ENCODE results near the gene OSTM1. TPM values are rescaled to one million over a fixed set of nuclear protein-coding genes. Genes with fewer than 3 reads are reported as not detected.

OSTM1 gene
- total and polyA plus RNA-seq, 9 of the 15 experiments (the other 6 are each of a cell fraction or from before 2014, with no cell fraction given) = 5.6 to 29.5 (median 16.3) TPM

- intact Hi-C loops (cut with micrococcal nuclease) = no loop called here
- no peaks in the 10 kb centered on the region for H4K20me1 ChIP-seq (replicated peaks; ENCODE audit: control insufficient read depth, insufficient read depth, low read length)
- BruUV-seq (replicated peaks) = no TSS peak
- no peak for ATAC-seq
- no peak overlapping the region for H3K4me3 ChIP-seq
- no peaks in the 10 kb centered on the region for H3K27me3 ChIP-seq (ENCODE audit: control insufficient read depth in 2 of 2, insufficient read depth in 2 of 2, low read length in 2 of 2)
- ChIA-PET CTCF (ENCODE audit: low intra/inter-chr PET ratio) (interaction anchor here (3.9 kb wide), 1 partner anchor 70 kb away, joined by 39 read pairs; no protein-coding TSS in a partner anchor), POLR2A (no interaction called here)
- H3K9me1 ChIP-seq (ENCODE audit: control insufficient read depth, insufficient read depth, low read length) = no peaks in the 10 kb centered on the region
- no peak overlapping the region for H3K27ac ChIP-seq (ENCODE audit: extremely low read depth, low read depth, low read length)
- in situ Hi-C loops (cut with MboI) = no loop called here
- H3K9ac ChIP-seq (ENCODE audit: insufficient read depth in 1 of 2, low read depth in 2 of 2, low read length in 2 of 2) = no peak overlapping the region
- peaks cover 0 to 3% of the 10 kb centered on the region in 2 experiments; a peak in 2 of 5 replicates for H3K4me1 ChIP-seq (replicated peaks in 1 of 2; ENCODE audit: control insufficient read depth in 2 of 2, insufficient read depth in 2 of 2, low read length in 2 of 2)
- FAIRE-seq = no peak
- DNase-seq (ENCODE audit: extremely low read depth in 1 of 4, low spot score in 3 of 4) = no peak
- H3K79me2 ChIP-seq (ENCODE audit: control insufficient read depth, insufficient read depth, low read length) = no peaks in the 10 kb centered on the region
- H3K9me3 ChIP-seq (replicated peaks; ENCODE audit: control insufficient read depth, insufficient read depth, low read depth, low read length) = no peaks in the 10 kb centered on the region
- TF ChIP-seq SREBF2 (CRISPR knock-in tag; IDR thresholded peaks at IDR 0.05) = no peak
- TF ChIP-seq CBFA2T3 (IDR thresholded peaks at IDR 0.05) = 0 out of 2 replicates have a peak, but pooled peaks have one; percentile 12
- TF ChIP-seq TAL1 (IDR thresholded peaks at IDR 0.05) = peak; percentile 11; the same call in 1 of the 2 replicates
- H3K4me2 ChIP-seq (ENCODE audit: insufficient read depth, low read length) = no peak overlapping the region
- H2AFZ ChIP-seq (ENCODE audit: low read depth, low read length) = no peak overlapping the region
- peaks cover 23% of the 10 kb centered on the region; the same call in 2 of the 3 replicates for H3K36me3 ChIP-seq (ENCODE audit: control insufficient read depth, insufficient read depth, low read length)
Measured at GRCh38 chr6:108051481-108051880, 23.1 kb downstream of the OSTM1 start.

DNA sequence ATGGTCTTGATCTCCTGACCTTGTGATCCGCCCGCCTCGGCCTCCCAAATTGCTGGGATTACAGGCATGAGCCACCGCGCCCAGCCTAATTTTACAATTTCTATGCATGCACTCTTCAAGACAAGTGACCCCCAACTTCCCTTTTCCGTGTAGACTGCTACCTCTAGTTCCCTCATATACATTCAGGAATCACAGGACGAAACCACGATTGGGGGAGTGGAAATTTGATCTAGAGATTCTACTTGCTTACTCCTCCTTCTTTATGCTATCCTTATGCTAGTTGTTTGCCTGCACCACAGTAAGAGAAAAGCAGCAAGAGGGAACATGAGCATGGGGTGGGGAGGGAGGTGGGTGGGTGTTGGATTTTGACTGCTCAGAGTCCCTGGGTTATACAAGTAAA is 34.9 kb downstream of the OSTM1 start:
- ATAC-seq = no peak
- Histone ChIP-seq H4K20me1 (replicated peaks; ENCODE audit: control insufficient read depth, insufficient read depth, low read length) (no peaks in the 10 kb centered on the region), H3K27me3 (ENCODE audit: control insufficient read depth in 2 of 2, insufficient read depth in 2 of 2, low read length in 2 of 2) (no peaks in the 10 kb centered on the region), H3K4me1 (replicated peaks in 1 of 2; ENCODE audit: control insufficient read depth in 2 of 2, insufficient read depth in 2 of 2, low read length in 2 of 2) (no peaks in the 10 kb centered on the region; a peak in 1 of 5 replicates), H3K27ac (ENCODE audit: extremely low read depth, low read depth, low read length) (no peak overlapping the region), H3K36me3 (ENCODE audit: control insufficient read depth, insufficient read depth, low read length) (peaks cover 22% of the 10 kb centered on the region; the same call in 1 of the 3 replicates), H3K9me3 (replicated peaks; ENCODE audit: control insufficient read depth, insufficient read depth, low read depth, low read length) (no peaks in the 10 kb centered on the region), H3K79me2 (ENCODE audit: control insufficient read depth, insufficient read depth, low read length) (no peaks in the 10 kb centered on the region), H3K4me3 (no peak overlapping the region), H3K9ac (ENCODE audit: insufficient read depth in 1 of 2, low read depth in 2 of 2, low read length in 2 of 2) (no peak overlapping the region), H3K4me2 (ENCODE audit: insufficient read depth, low read length) (no peak overlapping the region), H3K9me1 (ENCODE audit: control insufficient read depth, insufficient read depth, low read length) (no peaks in the 10 kb centered on the region), H2AFZ (ENCODE audit: low read depth, low read length) (no peak overlapping the region)
- ChIA-PET POLR2A (no interaction called here), CTCF (ENCODE audit: low intra/inter-chr PET ratio) (no interaction called here)
- intact Hi-C loops (cut with micrococcal nuclease) (loop anchor here (10.0 kb wide), 1 partner anchor 365 kb away; no protein-coding TSS in a partner anchor), in situ Hi-C loops (cut with MboI) (loop anchor here (10.0 kb wide), 1 partner anchor 355 kb away; no protein-coding TSS in a partner anchor)
- no peak for FAIRE-seq
- 77% methylated on average over 7 of the region's 8 CpGs for WGBS (ENCODE audit: insufficient coverage, low coverage, missing lambda C conversion rate)
- BruUV-seq (replicated peaks) = no TSS peak
- DNase-seq (ENCODE audit: extremely low read depth in 1 of 4, low spot score in 3 of 4) = no peak
- TF ChIP-seq ZNF444 (CRISPR knock-in tag; IDR thresholded peaks at IDR 0.05) (no peak), HINFP (tag; conservative IDR thresholded peaks at IDR 0.05; ENCODE audit: low read depth) (no peak), NR2C2 (CRISPR knock-in tag; IDR thresholded peaks at IDR 0.05) (no peak), NR2C2 (tag; IDR thresholded peaks at IDR 0.05) (no peak), CCNT2 (IDR thresholded peaks at IDR 0.05; ENCODE audit: borderline replicate concordance, extremely low read depth, insufficient read length, low read depth, low read length) (no peak), PKNOX1 (IDR thresholded peaks at IDR 0.05) (no peak), CXXC5 (CRISPR knock-in tag; IDR thresholded peaks at IDR 0.05) (no peak), RAD51 (IDR thresholded peaks at IDR 0.05; ENCODE audit: borderline replicate concordance, low read depth) (no peak), MBD1 (CRISPR knock-in tag; IDR thresholded peaks at IDR 0.05) (no peak), DACH1 (IDR thresholded peaks at IDR 0.05; ENCODE audit: partially characterized antibody) (no peak)

All from K562 (cell line).